ENCODE results near the gene OTX1.

DNA sequence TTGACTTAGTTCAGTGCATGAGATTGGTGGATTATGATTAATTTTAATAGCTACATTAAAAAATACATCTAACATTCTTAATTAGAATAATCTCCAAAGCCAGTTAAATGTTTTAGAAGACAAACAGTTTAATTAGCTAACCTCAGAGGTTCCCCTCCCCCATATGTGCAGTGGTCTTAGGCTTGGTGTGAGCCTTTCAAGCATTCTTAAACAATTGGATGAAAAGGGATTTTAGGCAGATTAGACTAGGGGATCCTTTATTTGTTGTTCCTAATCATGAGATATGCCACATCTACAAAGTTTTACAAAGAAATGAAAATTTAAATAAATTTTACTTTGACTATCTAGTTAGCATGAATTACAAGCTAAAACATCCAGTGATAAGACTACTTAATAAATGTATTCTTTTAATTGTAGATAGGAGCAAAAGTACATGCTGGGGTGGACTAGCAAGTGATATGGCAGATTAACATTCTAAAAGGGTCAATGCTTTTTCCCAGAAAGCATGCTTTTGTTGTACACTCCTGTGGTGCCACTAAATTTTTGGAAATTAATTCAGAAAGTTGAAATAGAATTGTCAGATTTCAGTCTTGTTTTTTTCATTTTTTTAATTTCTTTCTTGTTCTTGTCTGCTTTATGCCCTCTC, 42.7 kb upstream of the OTX1 start:
- TF ChIP-seq POLR2A (IDR thresholded peaks at IDR 0.05; ENCODE audit: low read depth, low read length) (no peak), POLR2AphosphoS5 (IDR thresholded peaks at IDR 0.05; ENCODE audit: low read depth, low read length) (no peak)

Data from GM12892 (cell line).